Measurements from ENCODE around the gene NADK.

DNA sequence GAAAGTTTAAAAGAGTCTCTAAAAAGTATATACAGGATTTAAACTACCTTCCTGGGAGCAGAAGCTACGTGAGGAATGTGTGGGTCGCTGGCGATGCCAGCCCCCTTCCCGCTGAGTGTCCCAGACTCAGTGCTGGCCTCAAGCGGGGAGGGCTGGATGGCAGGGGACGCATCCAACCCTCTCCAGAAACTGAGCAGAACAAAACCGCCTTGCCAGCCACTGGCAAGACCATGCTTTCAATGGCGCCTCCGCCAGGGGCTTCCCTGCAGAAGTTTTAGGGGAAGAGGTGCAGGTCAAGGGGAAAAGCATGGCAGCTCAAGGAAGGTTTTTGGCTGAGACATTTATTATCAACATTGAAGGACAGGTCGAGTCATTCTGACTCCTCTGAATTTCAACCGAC lies 26.1 kb downstream of the NADK start:
- TF ChIP-seq, protein P1, sequence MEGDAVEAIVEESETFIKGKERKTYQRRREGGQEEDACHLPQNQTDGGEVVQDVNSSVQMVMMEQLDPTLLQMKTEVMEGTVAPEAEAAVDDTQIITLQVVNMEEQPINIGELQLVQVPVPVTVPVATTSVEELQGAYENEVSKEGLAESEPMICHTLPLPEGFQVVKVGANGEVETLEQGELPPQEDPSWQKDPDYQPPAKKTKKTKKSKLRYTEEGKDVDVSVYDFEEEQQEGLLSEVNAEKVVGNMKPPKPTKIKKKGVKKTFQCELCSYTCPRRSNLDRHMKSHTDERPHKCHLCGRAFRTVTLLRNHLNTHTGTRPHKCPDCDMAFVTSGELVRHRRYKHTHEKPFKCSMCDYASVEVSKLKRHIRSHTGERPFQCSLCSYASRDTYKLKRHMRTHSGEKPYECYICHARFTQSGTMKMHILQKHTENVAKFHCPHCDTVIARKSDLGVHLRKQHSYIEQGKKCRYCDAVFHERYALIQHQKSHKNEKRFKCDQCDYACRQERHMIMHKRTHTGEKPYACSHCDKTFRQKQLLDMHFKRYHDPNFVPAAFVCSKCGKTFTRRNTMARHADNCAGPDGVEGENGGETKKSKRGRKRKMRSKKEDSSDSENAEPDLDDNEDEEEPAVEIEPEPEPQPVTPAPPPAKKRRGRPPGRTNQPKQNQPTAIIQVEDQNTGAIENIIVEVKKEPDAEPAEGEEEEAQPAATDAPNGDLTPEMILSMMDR (conservative IDR thresholded peaks at IDR 0.05; ENCODE audit: low read length): no peak
- no peak for TF ChIP-seq EZH2phosphoT487 (IDR thresholded peaks at IDR 0.05; ENCODE audit: borderline replicate concordance, low read depth, low read length)

Data from OCI-LY7 (cell line).